Measurements from ENCODE around the gene RFC3.

- TF ChIP-seq, protein P1, sequence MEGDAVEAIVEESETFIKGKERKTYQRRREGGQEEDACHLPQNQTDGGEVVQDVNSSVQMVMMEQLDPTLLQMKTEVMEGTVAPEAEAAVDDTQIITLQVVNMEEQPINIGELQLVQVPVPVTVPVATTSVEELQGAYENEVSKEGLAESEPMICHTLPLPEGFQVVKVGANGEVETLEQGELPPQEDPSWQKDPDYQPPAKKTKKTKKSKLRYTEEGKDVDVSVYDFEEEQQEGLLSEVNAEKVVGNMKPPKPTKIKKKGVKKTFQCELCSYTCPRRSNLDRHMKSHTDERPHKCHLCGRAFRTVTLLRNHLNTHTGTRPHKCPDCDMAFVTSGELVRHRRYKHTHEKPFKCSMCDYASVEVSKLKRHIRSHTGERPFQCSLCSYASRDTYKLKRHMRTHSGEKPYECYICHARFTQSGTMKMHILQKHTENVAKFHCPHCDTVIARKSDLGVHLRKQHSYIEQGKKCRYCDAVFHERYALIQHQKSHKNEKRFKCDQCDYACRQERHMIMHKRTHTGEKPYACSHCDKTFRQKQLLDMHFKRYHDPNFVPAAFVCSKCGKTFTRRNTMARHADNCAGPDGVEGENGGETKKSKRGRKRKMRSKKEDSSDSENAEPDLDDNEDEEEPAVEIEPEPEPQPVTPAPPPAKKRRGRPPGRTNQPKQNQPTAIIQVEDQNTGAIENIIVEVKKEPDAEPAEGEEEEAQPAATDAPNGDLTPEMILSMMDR (IDR thresholded peaks at IDR 0.05 in 2 of 3, conservative IDR thresholded peaks at IDR 0.05 in 1 of 3; ENCODE audit: borderline replicate concordance in 1 of 3, insufficient read depth in 1 of 3, low read depth in 2 of 3, low read length in 2 of 3), result no peak
- TF ChIP-seq POLR2AphosphoS5 (IDR thresholded peaks at IDR 0.05; ENCODE audit: low read depth, low read length), result no peak
- TF ChIP-seq EZH2phosphoT487 (IDR thresholded peaks at IDR 0.05; ENCODE audit: borderline replicate concordance), result no peak
- no peak for TF ChIP-seq CEBPB (IDR thresholded peaks at IDR 0.05; ENCODE audit: low read depth)
- TF ChIP-seq POLR2A (IDR thresholded peaks at IDR 0.05; ENCODE audit: borderline replicate concordance, extremely low read depth, insufficient read depth, insufficient read length), result no peak
- TF ChIP-seq, protein P2, sequence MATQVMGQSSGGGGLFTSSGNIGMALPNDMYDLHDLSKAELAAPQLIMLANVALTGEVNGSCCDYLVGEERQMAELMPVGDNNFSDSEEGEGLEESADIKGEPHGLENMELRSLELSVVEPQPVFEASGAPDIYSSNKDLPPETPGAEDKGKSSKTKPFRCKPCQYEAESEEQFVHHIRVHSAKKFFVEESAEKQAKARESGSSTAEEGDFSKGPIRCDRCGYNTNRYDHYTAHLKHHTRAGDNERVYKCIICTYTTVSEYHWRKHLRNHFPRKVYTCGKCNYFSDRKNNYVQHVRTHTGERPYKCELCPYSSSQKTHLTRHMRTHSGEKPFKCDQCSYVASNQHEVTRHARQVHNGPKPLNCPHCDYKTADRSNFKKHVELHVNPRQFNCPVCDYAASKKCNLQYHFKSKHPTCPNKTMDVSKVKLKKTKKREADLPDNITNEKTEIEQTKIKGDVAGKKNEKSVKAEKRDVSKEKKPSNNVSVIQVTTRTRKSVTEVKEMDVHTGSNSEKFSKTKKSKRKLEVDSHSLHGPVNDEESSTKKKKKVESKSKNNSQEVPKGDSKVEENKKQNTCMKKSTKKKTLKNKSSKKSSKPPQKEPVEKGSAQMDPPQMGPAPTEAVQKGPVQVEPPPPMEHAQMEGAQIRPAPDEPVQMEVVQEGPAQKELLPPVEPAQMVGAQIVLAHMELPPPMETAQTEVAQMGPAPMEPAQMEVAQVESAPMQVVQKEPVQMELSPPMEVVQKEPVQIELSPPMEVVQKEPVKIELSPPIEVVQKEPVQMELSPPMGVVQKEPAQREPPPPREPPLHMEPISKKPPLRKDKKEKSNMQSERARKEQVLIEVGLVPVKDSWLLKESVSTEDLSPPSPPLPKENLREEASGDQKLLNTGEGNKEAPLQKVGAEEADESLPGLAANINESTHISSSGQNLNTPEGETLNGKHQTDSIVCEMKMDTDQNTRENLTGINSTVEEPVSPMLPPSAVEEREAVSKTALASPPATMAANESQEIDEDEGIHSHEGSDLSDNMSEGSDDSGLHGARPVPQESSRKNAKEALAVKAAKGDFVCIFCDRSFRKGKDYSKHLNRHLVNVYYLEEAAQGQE (IDR thresholded peaks at IDR 0.05; ENCODE audit: low read depth), result no peak
- no peak for TF ChIP-seq RAD21 (IDR thresholded peaks at IDR 0.05; ENCODE audit: low read depth)
- no peak for TF ChIP-seq EZH2 (IDR thresholded peaks at IDR 0.05)
These were observed 35.3 kb upstream of the RFC3 start for GRCh38 chr13:33782631-33783030.
